Keratinocyte (primary cell): ENCODE data around the gene NCOA4.
"Not testable (repeated sequence)": the region's sequence is repeated elsewhere in the genome, so short reads cannot be mapped to it uniquely, and the experiment has no call there.

Source experiments
- CTCF ChIP-seq, 3 experiments: IDR thresholded peaks in 1 of 3; conservative IDR thresholded peaks in 1 of 3; optimal IDR thresholded peaks in 1 of 3; 2 replicates in 2 of 3; 3 replicates in 1 of 3; pipeline versions ENCODE3 to v1.5.1; 2011; ENCODE audit warnings: low read length in 3 of 3, mild to moderate bottlenecking in 3 of 3, moderate library complexity in 2 of 3, control low read depth in 1 of 3, inconsistent platforms in 1 of 3; ENCODE audit not compliant: insufficient read depth in 2 of 3; ENCODE audit errors: extremely low read depth in 1 of 3
- EZH2 ChIP-seq: IDR thresholded peaks from one replicate; pipeline ENCODE4 v1.6.1; 2012; ENCODE audit warnings: inconsistent platforms, mild to moderate bottlenecking, low read length, moderate library complexity

- TF ChIP-seq CTCF (optimal IDR thresholded peaks at IDR 0.05 in 1 of 3, IDR thresholded peaks at IDR 0.05 in 1 of 3, conservative IDR thresholded peaks at IDR 0.05 in 1 of 3; ENCODE audit: extremely low read depth in 1 of 3, insufficient read depth in 2 of 3, low read length in 3 of 3); EZH2: not testable (repeated sequence)
Measured at GRCh38 chr10:45971019-45971418, 59.4 kb downstream of the NCOA4 start.
